Measurements from ENCODE around the gene KRT86. TPM values are rescaled to one million over a fixed set of nuclear protein-coding genes. Genes with fewer than 3 reads are reported as not detected.

Gene KRT86
- total RNA-seq, 1 donor from 2014 or later = 0.34 TPM

GRCh38 chr12:52355176-52355575 is 80.7 kb downstream of the KRT86 start:
- intact Hi-C loops (cut with micrococcal nuclease) = no loop called here
- Mint-ChIP-seq H3K27ac (no peak overlapping the region), H3K4me3 (ENCODE audit: low read depth) (no peak overlapping the region), H3K27me3 (ENCODE audit: low read depth) (peaks cover 21% of the 10 kb centered on the region), H3K4me1 (ENCODE audit: low read depth) (peaks cover 5% of the 10 kb centered on the region), H3K9me3 (no peaks in the 10 kb centered on the region), H3K36me3 (ENCODE audit: low read depth) (no peaks in the 10 kb centered on the region)
- no peak for DNase-seq (ENCODE audit: low spot score)

- Mint-ChIP-seq H3K27ac (no peak overlapping the region), H3K36me3 (ENCODE audit: low read depth) (no peaks in the 10 kb centered on the region), H3K4me3 (ENCODE audit: low read depth) (no peak overlapping the region), H3K27me3 (ENCODE audit: low read depth) (peaks cover 21% of the 10 kb centered on the region), H3K9me3 (no peaks in the 10 kb centered on the region), H3K4me1 (ENCODE audit: low read depth) (peaks cover 5% of the 10 kb centered on the region)
- intact Hi-C loops (cut with micrococcal nuclease) = no loop called here
- DNase-seq (ENCODE audit: low spot score) = no peak
Measured at GRCh38 chr12:52356031-52356761, 81.8 kb downstream of the KRT86 start.

GRCh38 chr12:52356762-52357580 is 82.5 kb downstream of the KRT86 start:
- no peaks in the 10 kb centered on the region for H3K36me3 Mint-ChIP-seq (ENCODE audit: low read depth)
- H3K4me1 Mint-ChIP-seq (ENCODE audit: low read depth) = peaks cover 2% of the 10 kb centered on the region
- intact Hi-C loops (cut with micrococcal nuclease) = no loop called here
- H3K27ac Mint-ChIP-seq = no peak overlapping the region
- H3K4me3 Mint-ChIP-seq (ENCODE audit: low read depth) = no peak overlapping the region
- no peak for DNase-seq (ENCODE audit: low spot score)
- peaks cover 18% of the 10 kb centered on the region for H3K27me3 Mint-ChIP-seq (ENCODE audit: low read depth)
- no peaks in the 10 kb centered on the region for H3K9me3 Mint-ChIP-seq

Other genes with a start within 250 kb of the KRT86 start
- 134 and 139 TPM in 2 replicates for gene NR4A1, start 223.2 kb upstream of the KRT86 start, total RNA-seq
- 44.6 and 45.9 TPM in 2 replicates for gene ATG101, start 204.7 kb upstream of the KRT86 start, total RNA-seq
- gene SMIM41, start 194.9 kb upstream of the KRT86 start, total RNA-seq = 0.14 and 0.16 TPM in 2 replicates
- gene KRT80, start 82.6 kb upstream of the KRT86 start, total RNA-seq = not detected in 2 replicates
- gene KRT7, start 41.4 kb upstream of the KRT86 start, total RNA-seq = 4.2 and 4.7 TPM in 2 replicates
- gene KRT81, start 16.9 kb downstream of the KRT86 start, total RNA-seq = not detected in 2 replicates
- not detected in 2 replicates for gene KRT83, start 46.8 kb downstream of the KRT86 start, total RNA-seq
- gene KRT85, start 92.8 kb downstream of the KRT86 start, total RNA-seq = not detected in 2 replicates
- gene KRT84, start 111.0 kb downstream of the KRT86 start, total RNA-seq = not detected in 2 replicates
- not detected in 2 replicates for gene KRT82, start 131.7 kb downstream of the KRT86 start, total RNA-seq
- not detected in 2 replicates for gene KRT75, start 159.7 kb downstream of the KRT86 start, total RNA-seq
- gene KRT6B, start 177.5 kb downstream of the KRT86 start, total RNA-seq = not detected in 2 replicates
- not detected in 2 replicates for gene KRT6C, start 199.2 kb downstream of the KRT86 start, total RNA-seq
- gene KRT6A, start 218.6 kb downstream of the KRT86 start, total RNA-seq = not detected in 2 replicates
- not detected in 2 replicates for gene KRT5, start 245.7 kb downstream of the KRT86 start, total RNA-seq